HEK293 (cell line): ENCODE data around the gene IQCB1.

Experiments
- CTCF ChIA-PET: fragments of 350-600 bp; formaldehyde crosslinking; extraction: SDS; loops from one replicate; lab custom pipeline; 2021; ENCODE audit warnings: antibody characterized with exemption; lab: Yijun Ruan, JAX
- POLR2A ChIA-PET: fragments of 300-600 bp; formaldehyde crosslinking; extraction: SDS; loops from one replicate; lab custom pipeline; 2020; ENCODE audit warnings: antibody characterized with exemption, inconsistent platforms; lab: Yijun Ruan, JAX
- H3K27ac ChIP-seq: fragments of 200-500 bp; sonication (Bioruptor generic); 2 replicates; pipeline ENCODE4 v1.5.1; 2014; ENCODE audit warnings: low read depth, low read length, control low read depth, inconsistent platforms; ENCODE audit errors: extremely low read depth
- H3K36me3 ChIP-seq, 2 experiments: fragments of 200-500 bp in 1 of 2; sonication (Bioruptor generic) in 1 of 2; 1 replicate in 1 of 2; 2 replicates in 1 of 2; pipeline ENCODE4 v1.5.1; 2014 to 2017; ENCODE audit warnings: inconsistent platforms in 2 of 2, low read length in 2 of 2; ENCODE audit not compliant: control insufficient read depth in 2 of 2, insufficient read depth in 1 of 2
- H3K4me1 ChIP-seq: fragments of 200-500 bp; sonication (Bioruptor generic); 2 replicates; pipeline ENCODE4 v1.5.1; 2014; ENCODE audit warnings: mild to moderate bottlenecking, low read length, inconsistent platforms; ENCODE audit not compliant: control insufficient read depth, insufficient read depth
- H3K4me3 ChIP-seq: 2 replicates; pipeline ENCODE4 v1.5.1; 2011; ENCODE audit warnings: low read depth, mild to moderate bottlenecking, control low read depth, low read length, moderate library complexity
- H3K9me3 ChIP-seq: fragments of 200-500 bp; sonication (Bioruptor generic); 2 replicates; pipeline ENCODE4 v1.5.1; 2014; ENCODE audit warnings: low read depth, low read length, inconsistent platforms; ENCODE audit not compliant: control insufficient read depth, insufficient read depth
- BCL11A ChIP-seq: fragments of 450-650 bp; formaldehyde crosslinking; IDR thresholded peaks from 2 replicates; pipeline ENCODE4 v1.5.1; 2016; ENCODE audit warnings: low read depth, missing biosample characterization, missing genetic modification characterization
- GLI4 ChIP-seq: fragments of 450-650 bp; formaldehyde crosslinking; IDR thresholded peaks from 2 replicates; pipeline ENCODE4 v1.5.1; 2016; ENCODE audit warnings: missing biosample characterization, missing genetic modification characterization
- MZF1 ChIP-seq: fragments of 450-650 bp; formaldehyde crosslinking; IDR thresholded peaks from 2 replicates; pipeline ENCODE4 v1.5.1; 2017; ENCODE audit warnings: missing biosample characterization, missing genetic modification characterization, borderline replicate concordance
- PRDM1 ChIP-seq: fragments of 450-650 bp; formaldehyde crosslinking; IDR thresholded peaks from 2 replicates; pipeline ENCODE4; 2016; ENCODE audit warnings: missing biosample characterization, missing genetic modification characterization
- SCRT2 ChIP-seq: fragments of 450-650 bp; formaldehyde crosslinking; IDR thresholded peaks from 2 replicates; pipeline ENCODE4 v1.5.1; 2016; ENCODE audit warnings: missing biosample characterization, missing genetic modification characterization
- ZBTB1 ChIP-seq: fragments of 450-650 bp; formaldehyde crosslinking; IDR thresholded peaks from 2 replicates; pipeline ENCODE4 v1.5.1; 2016; ENCODE audit warnings: missing biosample characterization, missing genetic modification characterization
- ZBTB20 ChIP-seq: fragments of 450-650 bp; formaldehyde crosslinking; IDR thresholded peaks from 2 replicates; pipeline ENCODE4 v1.5.1; 2016; ENCODE audit warnings: missing biosample characterization, missing genetic modification characterization
- ZBTB48 ChIP-seq: fragments of 450-650 bp; formaldehyde crosslinking; IDR thresholded peaks from 2 replicates; pipeline ENCODE4 v1.5.1; 2016; ENCODE audit warnings: missing biosample characterization, missing genetic modification characterization
- ZFP3 ChIP-seq: fragments of 450-650 bp; formaldehyde crosslinking; IDR thresholded peaks from 2 replicates; pipeline ENCODE4 v1.5.1; 2016; ENCODE audit warnings: low read depth, missing biosample characterization, missing genetic modification characterization
- ZNF112 ChIP-seq: fragments of 450-650 bp; formaldehyde crosslinking; IDR thresholded peaks from 2 replicates; pipeline ENCODE4 v1.5.0; 2017; ENCODE audit warnings: missing biosample characterization, missing genetic modification characterization
- ZNF335 ChIP-seq: fragments of 450-650 bp; formaldehyde crosslinking; conservative IDR thresholded peaks from 2 replicates; pipeline ENCODE4 v1.5.1; 2016; ENCODE audit warnings: missing biosample characterization, missing genetic modification characterization
- ZNF530 ChIP-seq: fragments of 450-650 bp; formaldehyde crosslinking; IDR thresholded peaks from 2 replicates; pipeline ENCODE4 v1.5.1; 2016; ENCODE audit warnings: low read depth, missing biosample characterization, missing genetic modification characterization
- ZNF624 ChIP-seq: fragments of 450-650 bp; formaldehyde crosslinking; IDR thresholded peaks from 2 replicates; pipeline ENCODE4 v1.5.1; 2017; ENCODE audit warnings: missing biosample characterization, missing genetic modification characterization
- ZNF785 ChIP-seq: fragments of 450-650 bp; formaldehyde crosslinking; IDR thresholded peaks from 2 replicates; pipeline ENCODE4 v1.5.1; 2016; ENCODE audit warnings: missing biosample characterization, missing genetic modification characterization
- ZNF791 ChIP-seq: fragments of 450-650 bp; formaldehyde crosslinking; IDR thresholded peaks from 2 replicates; pipeline ENCODE4 v1.5.1; 2016; ENCODE audit warnings: missing biosample characterization, missing genetic modification characterization
- TF ChIP-seq, protein P1 (sequence below): fragments of 450-650 bp; formaldehyde crosslinking; IDR thresholded peaks from 2 replicates; pipeline ENCODE4 v1.5.1; 2016; ENCODE audit warnings: missing biosample characterization, missing genetic modification characterization
- TF ChIP-seq, protein P2 (sequence below): fragments of 450-650 bp; formaldehyde crosslinking; IDR thresholded peaks from 2 replicates; pipeline ENCODE4 v1.5.1; 2017; ENCODE audit warnings: missing biosample characterization, missing genetic modification characterization
- TF ChIP-seq, protein P3 (sequence below): fragments of 450-650 bp; formaldehyde crosslinking; IDR thresholded peaks from 2 replicates; pipeline ENCODE4 v1.5.1; 2017; ENCODE audit warnings: missing biosample characterization, missing genetic modification characterization
- TF ChIP-seq, protein P4 (sequence below): fragments of 450-650 bp; formaldehyde crosslinking; IDR thresholded peaks from 2 replicates; pipeline ENCODE4 v1.5.1; 2016; ENCODE audit warnings: missing biosample characterization, missing genetic modification characterization
- TF ChIP-seq, protein P5 (sequence below): fragments of 450-650 bp; formaldehyde crosslinking; IDR thresholded peaks from 2 replicates; pipeline ENCODE4 v1.5.1; 2016; ENCODE audit warnings: missing biosample characterization, missing genetic modification characterization
- TF ChIP-seq, protein P6 (sequence below): fragments of 450-650 bp; formaldehyde crosslinking; IDR thresholded peaks from 2 replicates; pipeline ENCODE4 v1.5.1; 2016; ENCODE audit warnings: missing biosample characterization, missing genetic modification characterization
- TF ChIP-seq, protein P7 (sequence below): fragments of 450-650 bp; formaldehyde crosslinking; IDR thresholded peaks from 2 replicates; pipeline ENCODE4 v1.5.1; 2016; ENCODE audit warnings: missing biosample characterization, missing genetic modification characterization

Gene IQCB1

DNA sequence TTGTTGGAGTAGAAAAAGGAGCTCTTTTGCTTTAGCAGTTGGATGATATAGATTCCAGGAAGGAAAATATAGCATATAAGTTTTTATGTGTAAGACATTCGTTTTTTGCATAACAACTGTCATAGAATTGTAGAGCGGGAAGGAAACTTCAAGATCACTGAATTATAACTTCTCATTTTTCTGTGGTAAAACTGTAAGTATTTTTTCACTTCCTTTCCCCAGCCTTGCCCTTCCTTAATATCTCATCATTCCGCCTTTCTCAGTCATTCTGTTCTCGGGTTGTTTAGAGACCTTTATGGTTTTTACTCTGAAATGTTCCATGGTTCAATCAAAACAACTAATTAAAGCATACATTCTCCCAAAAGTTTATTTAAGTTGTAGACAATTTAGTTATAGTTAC is 1.2 kb upstream of the IQCB1 start (continued):
- TF ChIP-seq, protein P1, sequence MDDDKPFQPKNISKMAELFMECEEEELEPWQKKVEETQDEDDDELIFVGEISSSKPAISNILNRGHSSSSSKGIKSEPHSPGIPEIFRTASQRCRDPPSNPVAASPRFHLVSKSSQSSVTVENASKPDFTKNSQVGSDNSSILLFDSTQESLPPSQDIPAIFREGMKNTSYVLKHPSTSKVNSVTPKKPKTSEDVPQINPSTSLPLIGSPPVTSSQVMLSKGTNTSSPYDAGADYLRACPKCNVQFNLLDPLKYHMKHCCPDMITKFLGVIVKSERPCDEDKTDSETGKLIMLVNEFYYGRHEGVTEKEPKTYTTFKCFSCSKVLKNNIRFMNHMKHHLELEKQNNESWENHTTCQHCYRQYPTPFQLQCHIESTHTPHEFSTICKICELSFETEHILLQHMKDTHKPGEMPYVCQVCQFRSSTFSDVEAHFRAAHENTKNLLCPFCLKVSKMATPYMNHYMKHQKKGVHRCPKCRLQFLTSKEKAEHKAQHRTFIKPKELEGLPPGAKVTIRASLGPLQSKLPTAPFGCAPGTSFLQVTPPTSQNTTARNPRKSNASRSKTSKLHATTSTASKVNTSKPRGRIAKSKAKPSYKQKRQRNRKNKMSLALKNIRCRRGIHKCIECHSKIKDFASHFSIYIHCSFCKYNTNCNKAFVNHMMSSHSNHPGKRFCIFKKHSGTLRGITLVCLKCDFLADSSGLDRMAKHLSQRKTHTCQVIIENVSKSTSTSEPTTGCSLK (tag by site-specific recombination) = no peak
- TF ChIP-seq ZNF624 = no peak
- TF ChIP-seq, protein P2, sequence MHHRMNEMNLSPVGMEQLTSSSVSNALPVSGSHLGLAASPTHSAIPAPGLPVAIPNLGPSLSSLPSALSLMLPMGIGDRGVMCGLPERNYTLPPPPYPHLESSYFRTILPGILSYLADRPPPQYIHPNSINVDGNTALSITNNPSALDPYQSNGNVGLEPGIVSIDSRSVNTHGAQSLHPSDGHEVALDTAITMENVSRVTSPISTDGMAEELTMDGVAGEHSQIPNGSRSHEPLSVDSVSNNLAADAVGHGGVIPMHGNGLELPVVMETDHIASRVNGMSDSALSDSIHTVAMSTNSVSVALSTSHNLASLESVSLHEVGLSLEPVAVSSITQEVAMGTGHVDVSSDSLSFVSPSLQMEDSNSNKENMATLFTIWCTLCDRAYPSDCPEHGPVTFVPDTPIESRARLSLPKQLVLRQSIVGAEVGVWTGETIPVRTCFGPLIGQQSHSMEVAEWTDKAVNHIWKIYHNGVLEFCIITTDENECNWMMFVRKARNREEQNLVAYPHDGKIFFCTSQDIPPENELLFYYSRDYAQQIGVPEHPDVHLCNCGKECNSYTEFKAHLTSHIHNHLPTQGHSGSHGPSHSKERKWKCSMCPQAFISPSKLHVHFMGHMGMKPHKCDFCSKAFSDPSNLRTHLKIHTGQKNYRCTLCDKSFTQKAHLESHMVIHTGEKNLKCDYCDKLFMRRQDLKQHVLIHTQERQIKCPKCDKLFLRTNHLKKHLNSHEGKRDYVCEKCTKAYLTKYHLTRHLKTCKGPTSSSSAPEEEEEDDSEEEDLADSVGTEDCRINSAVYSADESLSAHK (tag by site-specific recombination) = no peak
- TF ChIP-seq ZNF791 (tag by site-specific recombination) = no peak
- no peak for TF ChIP-seq ZNF785 (tag by site-specific recombination)
- TF ChIP-seq BCL11A (tag by site-specific recombination) = no peak
- no peak for TF ChIP-seq ZNF530
- no peak for TF ChIP-seq ZNF112 (tag by site-specific recombination)
- TF ChIP-seq MZF1 (tag by site-specific recombination) = no peak
- TF ChIP-seq, all 188 proteins: peak for 0

DNA sequence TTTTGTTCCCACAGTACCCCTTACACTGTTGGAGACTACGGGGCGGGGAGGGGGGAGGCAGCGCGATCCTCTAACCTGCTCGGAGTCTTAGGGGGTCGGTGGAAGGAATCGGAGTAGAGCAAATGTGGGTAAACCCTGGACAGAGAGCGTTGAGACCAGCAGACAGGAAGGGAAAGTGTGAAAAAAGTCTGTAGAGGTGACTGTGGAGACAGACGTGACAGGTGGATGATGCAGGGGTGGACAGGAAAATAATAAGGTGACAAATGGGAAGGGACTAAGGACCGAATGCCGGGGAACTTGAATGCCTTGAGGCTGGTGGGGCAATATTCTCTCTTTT is 573 bp upstream of the IQCB1 start:
- H3K27ac ChIP-seq = peak overlapping the region; percentile 27; the same call in 1 of the 2 replicates
- peaks cover 5 to 36% of the 10 kb centered on the region in 2 experiments; a peak in 2 of 3 replicates for H3K36me3 ChIP-seq
- CTCF ChIA-PET = no interaction called here
- no peaks in the 10 kb centered on the region for H3K4me1 ChIP-seq
- POLR2A ChIA-PET = interaction anchor here (0.6 to 1.4 kb wide), 4 partner anchors 10 to 266 kb away, joined by 3 to 4 read pairs (median 3); no protein-coding TSS in a partner anchor
- H3K9me3 ChIP-seq = no peaks in the 10 kb centered on the region
- H3K4me3 ChIP-seq = peak overlapping the region; percentile 67
- TF ChIP-seq ZFP3 (tag by site-specific recombination) = no peak
- TF ChIP-seq, protein P3, sequence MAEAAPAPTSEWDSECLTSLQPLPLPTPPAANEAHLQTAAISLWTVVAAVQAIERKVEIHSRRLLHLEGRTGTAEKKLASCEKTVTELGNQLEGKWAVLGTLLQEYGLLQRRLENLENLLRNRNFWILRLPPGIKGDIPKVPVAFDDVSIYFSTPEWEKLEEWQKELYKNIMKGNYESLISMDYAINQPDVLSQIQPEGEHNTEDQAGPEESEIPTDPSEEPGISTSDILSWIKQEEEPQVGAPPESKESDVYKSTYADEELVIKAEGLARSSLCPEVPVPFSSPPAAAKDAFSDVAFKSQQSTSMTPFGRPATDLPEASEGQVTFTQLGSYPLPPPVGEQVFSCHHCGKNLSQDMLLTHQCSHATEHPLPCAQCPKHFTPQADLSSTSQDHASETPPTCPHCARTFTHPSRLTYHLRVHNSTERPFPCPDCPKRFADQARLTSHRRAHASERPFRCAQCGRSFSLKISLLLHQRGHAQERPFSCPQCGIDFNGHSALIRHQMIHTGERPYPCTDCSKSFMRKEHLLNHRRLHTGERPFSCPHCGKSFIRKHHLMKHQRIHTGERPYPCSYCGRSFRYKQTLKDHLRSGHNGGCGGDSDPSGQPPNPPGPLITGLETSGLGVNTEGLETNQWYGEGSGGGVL (tag by site-specific recombination) = peak; percentile 42; the same call in 1 of the 2 replicates
- TF ChIP-seq SCRT2 = peak; percentile 62
- TF ChIP-seq, protein P4, sequence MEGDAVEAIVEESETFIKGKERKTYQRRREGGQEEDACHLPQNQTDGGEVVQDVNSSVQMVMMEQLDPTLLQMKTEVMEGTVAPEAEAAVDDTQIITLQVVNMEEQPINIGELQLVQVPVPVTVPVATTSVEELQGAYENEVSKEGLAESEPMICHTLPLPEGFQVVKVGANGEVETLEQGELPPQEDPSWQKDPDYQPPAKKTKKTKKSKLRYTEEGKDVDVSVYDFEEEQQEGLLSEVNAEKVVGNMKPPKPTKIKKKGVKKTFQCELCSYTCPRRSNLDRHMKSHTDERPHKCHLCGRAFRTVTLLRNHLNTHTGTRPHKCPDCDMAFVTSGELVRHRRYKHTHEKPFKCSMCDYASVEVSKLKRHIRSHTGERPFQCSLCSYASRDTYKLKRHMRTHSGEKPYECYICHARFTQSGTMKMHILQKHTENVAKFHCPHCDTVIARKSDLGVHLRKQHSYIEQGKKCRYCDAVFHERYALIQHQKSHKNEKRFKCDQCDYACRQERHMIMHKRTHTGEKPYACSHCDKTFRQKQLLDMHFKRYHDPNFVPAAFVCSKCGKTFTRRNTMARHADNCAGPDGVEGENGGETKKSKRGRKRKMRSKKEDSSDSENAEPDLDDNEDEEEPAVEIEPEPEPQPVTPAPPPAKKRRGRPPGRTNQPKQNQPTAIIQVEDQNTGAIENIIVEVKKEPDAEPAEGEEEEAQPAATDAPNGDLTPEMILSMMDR (tag by site-specific recombination) = no peak
- TF ChIP-seq ZBTB20 = peak; percentile 31
- TF ChIP-seq GLI4 (tag by site-specific recombination) = no peak
- TF ChIP-seq ZNF335 (tag by site-specific recombination) = peak; percentile 35
- TF ChIP-seq, protein P5, sequence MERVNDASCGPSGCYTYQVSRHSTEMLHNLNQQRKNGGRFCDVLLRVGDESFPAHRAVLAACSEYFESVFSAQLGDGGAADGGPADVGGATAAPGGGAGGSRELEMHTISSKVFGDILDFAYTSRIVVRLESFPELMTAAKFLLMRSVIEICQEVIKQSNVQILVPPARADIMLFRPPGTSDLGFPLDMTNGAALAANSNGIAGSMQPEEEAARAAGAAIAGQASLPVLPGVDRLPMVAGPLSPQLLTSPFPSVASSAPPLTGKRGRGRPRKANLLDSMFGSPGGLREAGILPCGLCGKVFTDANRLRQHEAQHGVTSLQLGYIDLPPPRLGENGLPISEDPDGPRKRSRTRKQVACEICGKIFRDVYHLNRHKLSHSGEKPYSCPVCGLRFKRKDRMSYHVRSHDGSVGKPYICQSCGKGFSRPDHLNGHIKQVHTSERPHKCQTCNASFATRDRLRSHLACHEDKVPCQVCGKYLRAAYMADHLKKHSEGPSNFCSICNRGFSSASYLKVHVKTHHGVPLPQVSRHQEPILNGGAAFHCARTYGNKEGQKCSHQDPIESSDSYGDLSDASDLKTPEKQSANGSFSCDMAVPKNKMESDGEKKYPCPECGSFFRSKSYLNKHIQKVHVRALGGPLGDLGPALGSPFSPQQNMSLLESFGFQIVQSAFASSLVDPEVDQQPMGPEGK (tag by site-specific recombination) = peak; percentile 16; the same call in 1 of the 2 replicates
- TF ChIP-seq, protein P6, sequence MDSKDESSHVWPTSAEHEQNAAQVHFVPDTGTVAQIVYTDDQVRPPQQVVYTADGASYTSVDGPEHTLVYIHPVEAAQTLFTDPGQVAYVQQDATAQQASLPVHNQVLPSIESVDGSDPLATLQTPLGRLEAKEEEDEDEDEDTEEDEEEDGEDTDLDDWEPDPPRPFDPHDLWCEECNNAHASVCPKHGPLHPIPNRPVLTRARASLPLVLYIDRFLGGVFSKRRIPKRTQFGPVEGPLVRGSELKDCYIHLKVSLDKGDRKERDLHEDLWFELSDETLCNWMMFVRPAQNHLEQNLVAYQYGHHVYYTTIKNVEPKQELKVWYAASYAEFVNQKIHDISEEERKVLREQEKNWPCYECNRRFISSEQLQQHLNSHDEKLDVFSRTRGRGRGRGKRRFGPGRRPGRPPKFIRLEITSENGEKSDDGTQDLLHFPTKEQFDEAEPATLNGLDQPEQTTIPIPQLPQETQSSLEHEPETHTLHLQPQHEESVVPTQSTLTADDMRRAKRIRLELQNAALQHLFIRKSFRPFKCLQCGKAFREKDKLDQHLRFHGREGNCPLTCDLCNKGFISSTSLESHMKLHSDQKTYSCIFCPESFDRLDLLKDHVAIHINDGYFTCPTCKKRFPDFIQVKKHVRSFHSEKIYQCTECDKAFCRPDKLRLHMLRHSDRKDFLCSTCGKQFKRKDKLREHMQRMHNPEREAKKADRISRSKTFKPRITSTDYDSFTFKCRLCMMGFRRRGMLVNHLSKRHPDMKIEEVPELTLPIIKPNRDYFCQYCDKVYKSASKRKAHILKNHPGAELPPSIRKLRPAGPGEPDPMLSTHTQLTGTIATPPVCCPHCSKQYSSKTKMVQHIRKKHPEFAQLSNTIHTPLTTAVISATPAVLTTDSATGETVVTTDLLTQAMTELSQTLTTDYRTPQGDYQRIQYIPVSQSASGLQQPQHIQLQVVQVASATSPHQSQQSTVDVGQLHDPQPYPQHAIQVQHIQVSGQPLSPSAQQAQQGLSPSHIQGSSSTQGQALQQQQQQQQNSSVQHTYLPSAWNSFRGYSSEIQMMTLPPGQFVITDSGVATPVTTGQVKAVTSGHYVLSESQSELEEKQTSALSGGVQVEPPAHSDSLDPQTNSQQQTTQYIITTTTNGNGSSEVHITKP (tag by site-specific recombination) = peak; percentile 64
- no peak for TF ChIP-seq ZBTB1 (tag by site-specific recombination)
- peak; percentile 65; the same call in 1 of the 2 replicates for TF ChIP-seq ZBTB48 (tag by site-specific recombination)
- TF ChIP-seq, protein P7, sequence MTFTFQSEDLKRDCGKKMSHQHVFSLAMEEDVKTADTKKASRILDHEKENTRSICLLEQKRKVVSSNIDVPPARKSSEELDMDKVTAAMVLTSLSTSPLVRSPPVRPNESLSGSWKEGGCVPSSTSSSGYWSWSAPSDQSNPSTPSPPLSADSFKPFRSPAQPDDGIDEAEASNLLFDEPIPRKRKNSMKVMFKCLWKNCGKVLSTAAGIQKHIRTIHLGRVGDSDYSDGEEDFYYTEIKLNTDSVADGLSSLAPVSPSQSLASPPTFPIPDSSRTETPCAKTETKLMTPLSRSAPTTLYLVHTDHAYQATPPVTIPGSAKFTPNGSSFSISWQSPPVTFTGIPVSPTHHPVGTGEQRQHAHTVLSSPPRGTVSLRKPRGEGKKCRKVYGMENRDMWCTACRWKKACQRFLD = no peak
- peak; percentile 46 for TF ChIP-seq PRDM1
